ENCODE measurements around the gene DNAJC13.

- TF ChIP-seq POLR2AphosphoS5 (IDR thresholded peaks at IDR 0.05; ENCODE audit: borderline replicate concordance, low read depth, low read length) (no peak), EZH2 (IDR thresholded peaks at IDR 0.05) (no peak), FOXP2 (optimal IDR thresholded peaks at IDR 0.05; ENCODE audit: control extremely low read depth, extremely low read length, insufficient read depth) (no peak)
Measured at GRCh38 chr3:132421832-132422231, 4.5 kb downstream of the DNAJC13 start.
